SK-N-SH (cell line): ENCODE measurements around the gene COQ3. TPM values are rescaled to one million over a fixed set of nuclear protein-coding genes. Genes with fewer than 3 reads are reported as not detected.

Source experiments
- CTCF ChIA-PET: fragments of 300-600, 350-600 bp; formaldehyde crosslinking; extraction: SDS; loops from one replicate; lab custom pipeline; 2021; lab: Yijun Ruan, JAX
- POLR2A ChIA-PET: fragments of 350-600 bp; sonication (Branson Sonifier 250); formaldehyde crosslinking; extraction: SDS; loops from one replicate; lab custom pipeline; 2020; ENCODE audit warnings: antibody characterized with exemption, inconsistent platforms; lab: Yijun Ruan, JAX
- DNase-seq: peaks from one replicate; pipeline ENCODE4 v3.0.0; 2012
- H2AFZ ChIP-seq: fragments of 200-600 bp; sonication (generic); 2 replicates; pipeline ENCODE4 v1.8.1; 2016; ENCODE audit warnings: antibody characterized with exemption, mild to moderate bottlenecking, low read depth
- H3F3A ChIP-seq: fragments of 200-600 bp; sonication (generic); replicated peaks from 2 replicates; pipeline ENCODE3; 2016; ENCODE audit warnings: antibody characterized with exemption, mild to moderate bottlenecking; ENCODE audit not compliant: insufficient read depth
- H3K27ac ChIP-seq, 2 experiments: fragments of 200-500 bp in 1 of 2; fragments of 200-600 bp in 1 of 2; sonication (Bioruptor generic) in 1 of 2; sonication (generic), shearing (Covaris generic) in 1 of 2; 2 replicates each; pipeline versions ENCODE4 v1.5.1 to v1.6.1; 2014 to 2016; ENCODE audit warnings: low read depth in 2 of 2, inconsistent platforms in 1 of 2, low read length in 1 of 2, mild to moderate bottlenecking in 1 of 2, mixed read lengths in 1 of 2
- H3K27me3 ChIP-seq: fragments of 200-600 bp; sonication (generic), shearing (Covaris generic); 2 replicates; pipeline ENCODE4 v1.6.1; 2016; ENCODE audit warnings: mixed run types; ENCODE audit not compliant: insufficient read depth
- H3K36me3 ChIP-seq, 2 experiments: fragments of 200-500 bp in 1 of 2; fragments of 200-600 bp in 1 of 2; sonication (Bioruptor generic) in 1 of 2; sonication (generic) in 1 of 2; replicated peaks in 1 of 2; 2 replicates each; pipeline versions ENCODE3 to v1.5.1; 2014 to 2016; ENCODE audit warnings: low read length in 1 of 2, mild to moderate bottlenecking in 1 of 2; ENCODE audit not compliant: insufficient read depth in 2 of 2, control insufficient read depth in 1 of 2
- H3K4me1 ChIP-seq, 2 experiments: fragments of 200-500 bp in 1 of 2; fragments of 200-600 bp in 1 of 2; sonication (Bioruptor generic) in 1 of 2; sonication (generic), shearing (Covaris generic) in 1 of 2; 2 replicates each; pipeline versions ENCODE4 v1.5.1 to v1.6.1; 2014 to 2016; ENCODE audit warnings: low read depth in 1 of 2, low read length in 1 of 2, mixed run types in 1 of 2; ENCODE audit not compliant: insufficient read depth in 2 of 2, control insufficient read depth in 1 of 2
- H3K4me2 ChIP-seq: fragments of 200-600 bp; sonication (generic), shearing (Covaris generic); 2 replicates; pipeline ENCODE4 v1.6.1; 2017; ENCODE audit warnings: mixed run types
- H3K4me3 ChIP-seq, 2 experiments: fragments of 200-500 bp in 1 of 2; fragments of 200-600 bp in 1 of 2; sonication (Bioruptor generic) in 1 of 2; sonication (generic), shearing (Covaris generic) in 1 of 2; 2 replicates each; pipeline versions ENCODE4 v1.5.1 to v1.8.1; 2014 to 2016; ENCODE audit warnings: low read depth in 2 of 2, inconsistent platforms in 1 of 2, low read length in 1 of 2, mild to moderate bottlenecking in 1 of 2, mixed read lengths in 1 of 2, moderate library complexity in 1 of 2
- H3K79me2 ChIP-seq: fragments of 200-600 bp; sonication (generic); 2 replicates; pipeline ENCODE4 v1.8.1; 2017; ENCODE audit warnings: mild to moderate bottlenecking; ENCODE audit not compliant: insufficient read depth
- H3K9ac ChIP-seq: fragments of 200-600 bp; sonication (generic); 2 replicates; pipeline ENCODE4 v1.6.1; 2017; ENCODE audit warnings: mixed run types
- H3K9me2 ChIP-seq: fragments of 200-600 bp; sonication (generic); 2 replicates; pipeline ENCODE4 v1.6.1; 2017; ENCODE audit warnings: mixed run types
- H3K9me3 ChIP-seq: fragments of 200-600 bp; sonication (generic); 2 replicates; pipeline ENCODE4 v1.6.1; 2017; ENCODE audit warnings: mixed run types, mild to moderate bottlenecking, moderate library complexity
- H4K20me1 ChIP-seq: fragments of 200-600 bp; sonication (generic); 2 replicates; pipeline ENCODE4 v1.6.1; 2017; ENCODE audit warnings: mild to moderate bottlenecking, mixed run types; ENCODE audit not compliant: insufficient read depth
- CHD2 ChIP-seq: fragments of 150-350 bp; IDR thresholded peaks from 2 replicates; pipeline ENCODE4 v1.6.1; 2018; ENCODE audit warnings: low read length; ENCODE audit not compliant: partially characterized antibody
- EP300 ChIP-seq, 2 experiments: IDR thresholded peaks; 2 replicates each; pipeline versions ENCODE4 v1.4.0 to v1.6.1; 2012; ENCODE audit warnings: borderline replicate concordance in 1 of 2, low read depth in 1 of 2, low read length in 1 of 2
- EZH2phosphoT487 ChIP-seq: fragments of 200-600 bp; sonication (generic); IDR thresholded peaks from 2 replicates; pipeline ENCODE4 v1.6.1; 2017; ENCODE audit warnings: low read depth, mixed run types, mild to moderate bottlenecking, antibody characterized with exemption, moderate library complexity, borderline replicate concordance
- FOXJ3 ChIP-seq: sonication (generic); formaldehyde crosslinking; IDR thresholded peaks from 2 replicates; pipeline ENCODE4 v1.5.1; 2020; ENCODE audit warnings: mild to moderate bottlenecking, missing genetic modification reagents
- FOXM1 ChIP-seq: IDR thresholded peaks from 2 replicates; pipeline ENCODE4 v1.4.0; 2012; ENCODE audit warnings: low read depth, mild to moderate bottlenecking
- MEF2A ChIP-seq: IDR thresholded peaks from 2 replicates; pipeline ENCODE4 v1.4.0; 2012; ENCODE audit warnings: low read depth, borderline replicate concordance
- MXI1 ChIP-seq: IDR thresholded peaks from 2 replicates; pipeline ENCODE4 v1.6.1; 2012; ENCODE audit warnings: mild to moderate bottlenecking, low read depth, low read length, improper control_type of control experiment
- SMC3 ChIP-seq: IDR thresholded peaks from 2 replicates; pipeline ENCODE4 v1.6.1; 2012; ENCODE audit warnings: low read depth, low read length, improper control_type of control experiment
- WGBS: methylation state at CpG from one replicate; pipeline ENCODE4 v1.1.6; 2017; ENCODE audit warnings: low lambda C conversion rate; 5-methylcytosine and 5-hydroxymethylcytosine counted together
- polyA plus RNA-seq, 3 experiments: library from polyadenylated mRNA; depleted of rRNA; stranded (reverse); fragments of >200 nt; gene quantifications; 2 replicates each; pipeline ENCODE4 v1.2.3, GENCODE V29; 2012
- TF ChIP-seq, protein P1 (sequence below): IDR thresholded peaks from 2 replicates; pipeline ENCODE4 v1.4.0; 2012; ENCODE audit warnings: low read depth, borderline replicate concordance
- TF ChIP-seq, protein P2 (sequence below): fragments of 150-350 bp; IDR thresholded peaks from 2 replicates; pipeline ENCODE4 v1.6.1; 2017; ENCODE audit warnings: antibody characterized with exemption, low read length, low read depth, borderline replicate concordance

COQ3 gene
- polyA plus RNA-seq, 1 of the 3 experiments (the other 2 are of a cell fraction), result 6.4 TPM

DNA sequence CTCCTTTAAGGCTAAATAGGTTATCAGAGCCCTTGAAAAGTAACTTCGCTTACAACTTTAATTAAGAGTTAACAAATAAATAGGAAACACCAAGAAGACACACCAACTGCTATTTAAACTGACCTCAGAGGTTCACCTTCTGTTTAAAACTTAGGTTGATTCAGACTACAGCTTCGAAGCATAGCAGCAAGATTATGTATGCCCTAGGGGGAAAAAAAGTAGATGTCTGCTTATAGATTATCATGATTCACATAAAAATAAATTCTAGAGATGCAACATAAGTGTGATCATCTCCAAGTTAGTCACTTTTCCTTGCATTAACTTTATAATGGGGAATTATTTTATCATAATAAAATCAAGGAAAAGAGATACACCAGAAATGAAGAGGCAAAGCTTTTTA lies 22.2 kb upstream of the COQ3 start:
- Histone ChIP-seq H3K9me2 (no peaks in the 10 kb centered on the region), H3K4me2 (no peak overlapping the region), H3K4me1 (peaks cover 2 to 12% of the 10 kb centered on the region in 2 experiments; a peak in 3 of 4 replicates), H3K9ac (no peak overlapping the region), H3K79me2 (peaks cover 100% of the 10 kb centered on the region), H2AFZ (no peak overlapping the region), H3F3A (no peaks in the 10 kb centered on the region), H3K4me3 (no peak overlapping the region), H3K27ac (no peak overlapping the region), H3K9me3 (no peaks in the 10 kb centered on the region), H3K27me3 (no peaks in the 10 kb centered on the region), H4K20me1 (peaks cover 92% of the 10 kb centered on the region), H3K36me3 (peaks cover 39 to 51% of the 10 kb centered on the region in 2 experiments)
- 72% methylated on average over 2 of the region's 2 CpGs for WGBS
- CTCF ChIA-PET, result interaction anchor here (1.3 to 1.7 kb wide), 2 partner anchors 9 to 96 kb away, joined by 3 to 7 read pairs; no protein-coding TSS in a partner anchor
- TF ChIP-seq MEF2A, result no peak
- POLR2A ChIA-PET, result interaction anchor here (0.7 kb wide), 1 partner anchor 23 kb away, joined by 3 read pairs; no protein-coding TSS in a partner anchor
- DNase-seq, result no peak

DNA sequence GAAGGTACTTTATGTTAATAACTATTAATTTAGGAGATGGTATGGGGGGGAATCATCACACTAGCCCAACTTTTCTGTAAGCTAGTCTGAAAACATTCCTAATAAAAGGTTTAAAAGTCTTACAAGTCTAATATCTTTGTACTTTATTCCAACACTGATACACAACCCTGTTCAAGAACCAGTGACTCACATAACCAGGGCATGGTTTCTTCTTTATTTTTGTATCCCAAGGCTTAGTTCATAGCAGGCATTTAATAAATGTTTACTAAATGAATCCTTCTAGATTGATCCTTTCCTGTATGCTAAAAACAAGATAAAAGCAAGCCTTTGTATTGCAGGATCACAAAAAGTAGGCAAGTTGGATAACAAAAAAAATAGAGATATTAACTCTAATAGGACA lies 21.5 kb upstream of the COQ3 start:
- H4K20me1 ChIP-seq, result peaks cover 92% of the 10 kb centered on the region
- no peak for DNase-seq
- ChIA-PET CTCF (interaction anchor here (0.6 to 2.0 kb wide), 3 partner anchors 10 to 190 kb away, joined by 3 to 7 read pairs (median 6); no protein-coding TSS in a partner anchor), POLR2A (no interaction called here)
- H3K4me2 ChIP-seq, result no peak overlapping the region
- H3K27ac ChIP-seq, result no peak overlapping the region
- no peaks in the 10 kb centered on the region for H3K27me3 ChIP-seq
- H3K9me2 ChIP-seq, result no peaks in the 10 kb centered on the region
- H3K4me1 ChIP-seq, result peaks cover 2 to 12% of the 10 kb centered on the region in 2 experiments; a peak in 3 of 4 replicates
- H3K9ac ChIP-seq, result no peak overlapping the region
- H3K36me3 ChIP-seq, result peaks cover 43 to 55% of the 10 kb centered on the region in 2 experiments
- no peak overlapping the region for H2AFZ ChIP-seq
- no peaks in the 10 kb centered on the region for H3K9me3 ChIP-seq
- H3K79me2 ChIP-seq, result peaks cover 100% of the 10 kb centered on the region
- H3F3A ChIP-seq, result no peaks in the 10 kb centered on the region
- TF ChIP-seq FOXM1 (no peak), FOXJ3 (CRISPR knock-in tag) (no peak), CHD2 (no peak), EP300 (IDR thresholded peaks at IDR 0.05; ENCODE audit: borderline replicate concordance in 1 of 2, low read depth in 1 of 2, low read length in 1 of 2) (no peak), MXI1 (no peak), SMC3 (no peak), EZH2phosphoT487 (no peak)
- TF ChIP-seq, protein P1, sequence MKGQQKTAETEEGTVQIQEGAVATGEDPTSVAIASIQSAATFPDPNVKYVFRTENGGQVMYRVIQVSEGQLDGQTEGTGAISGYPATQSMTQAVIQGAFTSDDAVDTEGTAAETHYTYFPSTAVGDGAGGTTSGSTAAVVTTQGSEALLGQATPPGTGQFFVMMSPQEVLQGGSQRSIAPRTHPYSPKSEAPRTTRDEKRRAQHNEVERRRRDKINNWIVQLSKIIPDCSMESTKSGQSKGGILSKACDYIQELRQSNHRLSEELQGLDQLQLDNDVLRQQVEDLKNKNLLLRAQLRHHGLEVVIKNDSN, result no peak
- TF ChIP-seq, protein P2, sequence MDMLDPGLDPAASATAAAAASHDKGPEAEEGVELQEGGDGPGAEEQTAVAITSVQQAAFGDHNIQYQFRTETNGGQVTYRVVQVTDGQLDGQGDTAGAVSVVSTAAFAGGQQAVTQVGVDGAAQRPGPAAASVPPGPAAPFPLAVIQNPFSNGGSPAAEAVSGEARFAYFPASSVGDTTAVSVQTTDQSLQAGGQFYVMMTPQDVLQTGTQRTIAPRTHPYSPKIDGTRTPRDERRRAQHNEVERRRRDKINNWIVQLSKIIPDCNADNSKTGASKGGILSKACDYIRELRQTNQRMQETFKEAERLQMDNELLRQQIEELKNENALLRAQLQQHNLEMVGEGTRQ, result no peak
- no peak overlapping the region for H3K4me3 ChIP-seq
